Neural cell (in vitro differentiated cells): Measurements from ENCODE around the gene PRPF38A. TPM values are rescaled to one million over a fixed set of nuclear protein-coding genes. Genes with fewer than 3 reads are reported as not detected.

ENCODE experiments used
- H2AFZ ChIP-seq: fragments of 200-600, 300-800 bp; sonication (generic), shearing (Covaris generic); 2 replicates; pipeline ENCODE4 v1.6.0; 2014; ENCODE audit warnings: low read depth, mild to moderate bottlenecking, antibody characterized with exemption, low read length, moderate library complexity
- H3F3A ChIP-seq: fragments of 200-600 bp; shearing (Covaris generic); 2 replicates; pipeline ENCODE4 v1.6.1; 2016; ENCODE audit warnings: mild to moderate bottlenecking, moderate library complexity, mixed read lengths, antibody characterized with exemption, low read length; ENCODE audit not compliant: insufficient read depth, poor library complexity, severe bottlenecking
- H3K27ac ChIP-seq: fragments of 200-600, 300-800 bp; sonication (generic), shearing (Covaris generic); 2 replicates; pipeline ENCODE4 v1.5.1; 2014; ENCODE audit warnings: mild to moderate bottlenecking, low read length, moderate library complexity
- H3K27me3 ChIP-seq: fragments of 300-800, 200-600 bp; sonication (generic), shearing (Covaris generic); 2 replicates; pipeline ENCODE4 v1.6.0; 2014; ENCODE audit warnings: mild to moderate bottlenecking, low read depth, low read length, moderate library complexity; ENCODE audit not compliant: insufficient read depth
- H3K36me3 ChIP-seq: fragments of 300-800, 200-600 bp; sonication (generic), shearing (Covaris generic); 2 replicates; pipeline ENCODE4 v1.5.1; 2014; ENCODE audit warnings: mild to moderate bottlenecking, antibody characterized with exemption, low read length, moderate library complexity; ENCODE audit not compliant: insufficient read depth
- H3K4me2 ChIP-seq: fragments of 300-800, 200-600 bp; sonication (generic), shearing (Covaris generic); 2 replicates; pipeline ENCODE4 v1.6.0; 2014; ENCODE audit warnings: mild to moderate bottlenecking, low read length
- H3K4me3 ChIP-seq: fragments of 300-800, 200-600 bp; sonication (generic), shearing (Covaris generic); 2 replicates; pipeline ENCODE4 v1.5.1; 2014; ENCODE audit warnings: mild to moderate bottlenecking, low read length, moderate library complexity
- H3K79me2 ChIP-seq: fragments of 200-600 bp; shearing (Covaris generic); replicated peaks from 2 replicates; pipeline ENCODE4 v1.6.0; 2014; ENCODE audit warnings: mild to moderate bottlenecking, low read length, moderate library complexity; ENCODE audit not compliant: insufficient read depth
- H3K9ac ChIP-seq: fragments of 300-800, 200-600 bp; sonication (generic), shearing (Covaris generic); 2 replicates; pipeline ENCODE4 v1.6.1; 2016; ENCODE audit warnings: mild to moderate bottlenecking, low read length, mixed read lengths
- H3K9me2 ChIP-seq: fragments of 200-600 bp; shearing (Covaris generic); 2 replicates; pipeline ENCODE4 v1.6.1; 2016; ENCODE audit warnings: mild to moderate bottlenecking, low read length, mixed read lengths; ENCODE audit not compliant: insufficient read depth
- H3K9me3 ChIP-seq: fragments of 200-600, 300-800 bp; sonication (generic), shearing (Covaris generic); 2 replicates; pipeline ENCODE4 v1.6.1; 2016; ENCODE audit warnings: mild to moderate bottlenecking, mixed run types, low read length, moderate library complexity, mixed read lengths
- H4K20me1 ChIP-seq: fragments of 200-600 bp; shearing (Covaris generic); 2 replicates; pipeline ENCODE4 v1.6.1; 2016; ENCODE audit warnings: mild to moderate bottlenecking, mixed run types; ENCODE audit not compliant: insufficient read depth
- CTCF ChIP-seq: fragments of 450-650 bp; IDR thresholded peaks from 2 replicates; pipeline ENCODE4 v1.5.1; 2014; ENCODE audit warnings: antibody characterized with exemption, mild to moderate bottlenecking, moderate library complexity; ENCODE audit not compliant: poor library complexity, severe bottlenecking
- EP300 ChIP-seq: fragments of 450-650 bp; conservative IDR thresholded peaks from 2 replicates; pipeline ENCODE4 v1.6.1; 2014; ENCODE audit warnings: antibody characterized with exemption, mild to moderate bottlenecking, moderate library complexity; ENCODE audit not compliant: poor library complexity, severe bottlenecking
- EZH2 ChIP-seq: fragments of 200-600, 300-800 bp; shearing (Covaris generic), sonication (generic); IDR thresholded peaks from 2 replicates; pipeline ENCODE4 v1.6.1; 2014; ENCODE audit warnings: antibody characterized with exemption, low read length, borderline replicate concordance, mild to moderate bottlenecking; ENCODE audit not compliant: insufficient read depth, poor library complexity, severe bottlenecking
- MXI1 ChIP-seq: fragments of 450-650 bp; conservative IDR thresholded peaks from 2 replicates; pipeline ENCODE4 v1.6.1; 2014; ENCODE audit warnings: antibody characterized with exemption, mild to moderate bottlenecking; ENCODE audit not compliant: poor library complexity, severe bottlenecking
- POLR2AphosphoS5 ChIP-seq: IDR thresholded peaks from 2 replicates; pipeline ENCODE4 v1.6.1; 2012
- RAD21 ChIP-seq: fragments of 450-650 bp; conservative IDR thresholded peaks from 2 replicates; pipeline ENCODE4 v1.6.1; 2014; ENCODE audit warnings: antibody characterized with exemption, mild to moderate bottlenecking, moderate library complexity
- REST ChIP-seq: IDR thresholded peaks from 2 replicates; pipeline ENCODE4 v1.6.1; 2012; ENCODE audit warnings: borderline replicate concordance
- SMC3 ChIP-seq: fragments of 450-650 bp; conservative IDR thresholded peaks from 2 replicates; pipeline ENCODE4 v1.6.1; 2014; ENCODE audit warnings: antibody characterized with exemption, mild to moderate bottlenecking, moderate library complexity; ENCODE audit not compliant: poor library complexity
- TAF1 ChIP-seq: IDR thresholded peaks from 2 replicates; pipeline ENCODE4 v1.6.1; 2012; ENCODE audit warnings: low read depth
- polyA plus RNA-seq: library from polyadenylated mRNA; depleted of rRNA; stranded (reverse); fragments of >200 nt; gene quantifications from 2 replicates; pipeline ENCODE4 v1.2.3, GENCODE V29; 2014

Gene PRPF38A
- polyA plus RNA-seq, 1 donor from 2014 or later, result 18.0 TPM

GRCh38 chr1:52461821-52462220, 57.4 kb downstream of the PRPF38A start:
- H3K9me3 ChIP-seq, result no peaks in the 10 kb centered on the region
- TF ChIP-seq EZH2 (no peak), REST (no peak), EP300 (no peak), RAD21 (no peak), MXI1 (no peak), SMC3 (no peak), TAF1 (no peak), POLR2AphosphoS5 (no peak), CTCF (no peak)
- H3K79me2 ChIP-seq, result no peaks in the 10 kb centered on the region
- no peak overlapping the region for H3K4me2 ChIP-seq
- no peak overlapping the region for H2AFZ ChIP-seq
- no peaks in the 10 kb centered on the region for H3K9me2 ChIP-seq
- H3K9ac ChIP-seq, result no peak overlapping the region
- H3K4me3 ChIP-seq, result no peak overlapping the region
- H4K20me1 ChIP-seq, result no peaks in the 10 kb centered on the region
- H3K27me3 ChIP-seq, result no peaks in the 10 kb centered on the region
- H3F3A ChIP-seq, result no peaks in the 10 kb centered on the region
- H3K27ac ChIP-seq, result no peak overlapping the region
- no peaks in the 10 kb centered on the region for H3K36me3 ChIP-seq

- no peak overlapping the region for H3K27ac ChIP-seq
Measured at GRCh38 chr1:52463891-52464290, 59.5 kb downstream of the PRPF38A start.

More at GRCh38 chr1:52463891-52464290, 59.5 kb downstream of the PRPF38A start:
- no peaks in the 10 kb centered on the region for H3K79me2 ChIP-seq
- H3F3A ChIP-seq, result no peaks in the 10 kb centered on the region
- no peak overlapping the region for H2AFZ ChIP-seq
- H3K36me3 ChIP-seq, result no peaks in the 10 kb centered on the region
- H4K20me1 ChIP-seq, result no peaks in the 10 kb centered on the region
- H3K27me3 ChIP-seq, result no peaks in the 10 kb centered on the region
- no peaks in the 10 kb centered on the region for H3K9me3 ChIP-seq
- TF ChIP-seq TAF1 (no peak), CTCF (no peak), SMC3 (no peak), RAD21 (no peak), MXI1 (no peak), EP300 (no peak), POLR2AphosphoS5 (no peak), REST (no peak), EZH2 (no peak)
- H3K9ac ChIP-seq, result no peak overlapping the region
- H3K4me3 ChIP-seq, result no peak overlapping the region
- H3K4me2 ChIP-seq, result no peak overlapping the region
- H3K9me2 ChIP-seq, result no peaks in the 10 kb centered on the region
